Measurements from ENCODE around the gene ENOX1. TPM values are rescaled to one million over a fixed set of nuclear protein-coding genes. Genes with fewer than 3 reads are reported as not detected.

ENOX1 gene
- total RNA-seq, 3 donors from 2014 or later (not counting 1 experiment from before 2014, with no cell fraction given): not detected

DNA sequence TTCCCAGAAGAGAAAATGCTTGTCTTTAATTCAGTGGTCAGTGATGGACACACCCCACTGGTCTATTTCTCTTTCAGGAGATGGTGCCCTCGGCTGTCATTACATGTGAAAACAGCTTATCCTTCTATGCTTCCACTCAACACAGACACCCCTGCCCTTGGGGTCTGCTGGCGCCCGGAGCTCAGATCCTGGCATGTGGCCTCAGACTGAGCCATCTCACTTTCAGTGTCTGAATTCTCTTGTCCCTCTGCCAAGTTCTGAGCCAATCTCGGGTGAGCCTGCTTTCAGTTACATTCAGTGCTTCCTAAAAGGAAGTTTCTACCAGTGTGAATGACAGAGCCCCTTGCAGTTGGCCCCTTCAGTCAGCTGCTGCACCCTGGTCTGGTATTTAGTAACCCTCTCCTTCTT is 469.8 kb downstream of the ENOX1 start:
- Histone ChIP-seq H3K9me3 (ENCODE audit: control insufficient read depth, insufficient read depth, low read length) (no peaks in the 10 kb centered on the region), H3K27me3 (ENCODE audit: control insufficient read depth, insufficient read depth, low read length) (peaks cover 3% of the 10 kb centered on the region), H3K4me1 (ENCODE audit: control insufficient read depth, insufficient read depth, low read length) (no peaks in the 10 kb centered on the region), H3K36me3 (ENCODE audit: control insufficient read depth, insufficient read depth, low read length) (no peaks in the 10 kb centered on the region), H3K4me3 (ENCODE audit: low read length) (no peak overlapping the region), H3K27ac (ENCODE audit: low read length) (no peak overlapping the region)
- TF ChIP-seq, protein P1, sequence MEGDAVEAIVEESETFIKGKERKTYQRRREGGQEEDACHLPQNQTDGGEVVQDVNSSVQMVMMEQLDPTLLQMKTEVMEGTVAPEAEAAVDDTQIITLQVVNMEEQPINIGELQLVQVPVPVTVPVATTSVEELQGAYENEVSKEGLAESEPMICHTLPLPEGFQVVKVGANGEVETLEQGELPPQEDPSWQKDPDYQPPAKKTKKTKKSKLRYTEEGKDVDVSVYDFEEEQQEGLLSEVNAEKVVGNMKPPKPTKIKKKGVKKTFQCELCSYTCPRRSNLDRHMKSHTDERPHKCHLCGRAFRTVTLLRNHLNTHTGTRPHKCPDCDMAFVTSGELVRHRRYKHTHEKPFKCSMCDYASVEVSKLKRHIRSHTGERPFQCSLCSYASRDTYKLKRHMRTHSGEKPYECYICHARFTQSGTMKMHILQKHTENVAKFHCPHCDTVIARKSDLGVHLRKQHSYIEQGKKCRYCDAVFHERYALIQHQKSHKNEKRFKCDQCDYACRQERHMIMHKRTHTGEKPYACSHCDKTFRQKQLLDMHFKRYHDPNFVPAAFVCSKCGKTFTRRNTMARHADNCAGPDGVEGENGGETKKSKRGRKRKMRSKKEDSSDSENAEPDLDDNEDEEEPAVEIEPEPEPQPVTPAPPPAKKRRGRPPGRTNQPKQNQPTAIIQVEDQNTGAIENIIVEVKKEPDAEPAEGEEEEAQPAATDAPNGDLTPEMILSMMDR (IDR thresholded peaks at IDR 0.05): no peak
- WGBS (ENCODE audit: insufficient coverage): 12% methylated on average over 4 of the region's 4 CpGs
- H3K9me3 Mint-ChIP-seq: no peaks in the 10 kb centered on the region
- DNase-seq (no peak), ATAC-seq (no peak)
- H3K27ac Mint-ChIP-seq: no peak overlapping the region
- no peaks in the 10 kb centered on the region for H3K36me3 Mint-ChIP-seq
- intact Hi-C loops (cut with micrococcal nuclease): no loop called here
- no peaks in the 10 kb centered on the region for H3K4me1 Mint-ChIP-seq
- H3K27me3 Mint-ChIP-seq (ENCODE audit: low read depth in 2 of 2): peaks cover 0 to 7% of the 10 kb centered on the region in 2 donors
- no peak overlapping the region for H3K4me3 Mint-ChIP-seq

GRCh38 chr13:43316281-43316680 is 470.5 kb downstream of the ENOX1 start:
- H3K27me3 Mint-ChIP-seq (ENCODE audit: low read depth in 2 of 2): peaks cover 0 to 7% of the 10 kb centered on the region in 2 donors
- Histone ChIP-seq H3K4me3 (ENCODE audit: low read length) (no peak overlapping the region), H3K27me3 (ENCODE audit: control insufficient read depth, insufficient read depth, low read length) (no peaks in the 10 kb centered on the region), H3K4me1 (ENCODE audit: control insufficient read depth, insufficient read depth, low read length) (no peaks in the 10 kb centered on the region), H3K36me3 (ENCODE audit: control insufficient read depth, insufficient read depth, low read length) (no peaks in the 10 kb centered on the region), H3K27ac (ENCODE audit: low read length) (no peak overlapping the region), H3K9me3 (ENCODE audit: control insufficient read depth, insufficient read depth, low read length) (no peaks in the 10 kb centered on the region)
- TF ChIP-seq, protein P1 (IDR thresholded peaks at IDR 0.05): no peak
- ATAC-seq (no peak), DNase-seq (no peak)
- intact Hi-C loops (cut with micrococcal nuclease): no loop called here
- H3K9me3 Mint-ChIP-seq: no peaks in the 10 kb centered on the region
- no peak overlapping the region for H3K27ac Mint-ChIP-seq
- H3K36me3 Mint-ChIP-seq: no peaks in the 10 kb centered on the region
- no peaks in the 10 kb centered on the region for H3K4me1 Mint-ChIP-seq
- WGBS (ENCODE audit: insufficient coverage): 80% methylated on average over 1 of the region's 2 CpGs
- no peak overlapping the region for H3K4me3 Mint-ChIP-seq

DNA sequence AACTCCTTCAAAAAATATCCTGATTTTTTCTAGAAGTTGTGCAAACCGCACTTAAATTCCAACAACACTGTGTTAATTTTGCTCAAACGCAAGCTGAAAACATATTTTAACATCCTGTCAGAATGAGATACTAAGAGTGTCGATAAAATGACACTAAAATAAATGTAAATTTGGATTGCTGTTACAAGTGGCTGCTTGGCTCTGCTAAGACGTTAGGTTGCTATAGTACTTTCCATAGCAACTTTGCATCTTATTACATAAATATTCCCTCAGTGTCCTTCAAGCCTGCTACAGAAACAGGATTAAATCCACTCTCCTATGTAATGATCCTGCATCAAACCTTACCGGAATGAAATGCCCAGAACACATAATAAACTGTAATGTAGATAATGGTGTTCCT is 471.2 kb downstream of the ENOX1 start:
- DNase-seq (no peak), ATAC-seq (no peak)
- 97% methylated on average over 5 of the region's 5 CpGs for WGBS (ENCODE audit: insufficient coverage)
- Histone ChIP-seq H3K4me1 (ENCODE audit: control insufficient read depth, insufficient read depth, low read length) (no peaks in the 10 kb centered on the region), H3K9me3 (ENCODE audit: control insufficient read depth, insufficient read depth, low read length) (no peaks in the 10 kb centered on the region), H3K27ac (ENCODE audit: low read length) (no peak overlapping the region), H3K4me3 (ENCODE audit: low read length) (no peak overlapping the region), H3K36me3 (ENCODE audit: control insufficient read depth, insufficient read depth, low read length) (no peaks in the 10 kb centered on the region), H3K27me3 (ENCODE audit: control insufficient read depth, insufficient read depth, low read length) (no peaks in the 10 kb centered on the region)
- Mint-ChIP-seq H3K27ac (no peak overlapping the region), H3K27me3 (ENCODE audit: low read depth in 2 of 2) (peaks cover 0 to 7% of the 10 kb centered on the region in 2 donors), H3K4me3 (no peak overlapping the region), H3K4me1 (no peaks in the 10 kb centered on the region), H3K9me3 (no peaks in the 10 kb centered on the region), H3K36me3 (no peaks in the 10 kb centered on the region)
- TF ChIP-seq, protein P1 (IDR thresholded peaks at IDR 0.05): no peak
- intact Hi-C loops (cut with micrococcal nuclease): no loop called here

DNA sequence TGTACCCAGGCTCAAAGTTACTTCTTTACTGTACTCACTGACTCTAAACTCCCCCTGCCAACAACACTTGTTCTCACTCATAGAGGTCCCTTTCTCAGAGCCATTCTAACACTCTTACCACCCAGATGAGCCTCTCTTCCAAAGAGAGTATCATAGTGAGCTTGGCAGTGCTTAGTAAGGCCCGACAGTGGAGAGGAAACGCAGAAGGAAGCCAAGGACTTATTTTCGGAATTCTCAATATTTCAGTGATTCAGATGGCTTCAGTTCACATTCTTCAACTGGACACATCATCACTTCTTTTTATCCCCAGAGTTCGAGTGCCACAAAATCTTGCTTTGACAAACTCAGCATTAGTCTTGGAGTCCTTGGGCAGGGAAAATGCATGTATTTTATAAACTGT is 477.5 kb downstream of the ENOX1 start:
- no peaks in the 10 kb centered on the region for H3K36me3 ChIP-seq (ENCODE audit: control insufficient read depth, insufficient read depth, low read length)
- ATAC-seq: no peak
- H3K27me3 ChIP-seq (ENCODE audit: control insufficient read depth, insufficient read depth, low read length): no peaks in the 10 kb centered on the region
- 63% methylated on average over 4 of the region's 4 CpGs for WGBS (ENCODE audit: insufficient coverage)
- Mint-ChIP-seq H3K27me3 (ENCODE audit: low read depth in 2 of 2) (peaks cover 4 to 6% of the 10 kb centered on the region in 2 donors), H3K27ac (no peak overlapping the region), H3K9me3 (no peaks in the 10 kb centered on the region), H3K4me3 (no peak overlapping the region), H3K36me3 (no peaks in the 10 kb centered on the region), H3K4me1 (peaks cover 0 to 5% of the 10 kb centered on the region in 2 donors)
- H3K9me3 ChIP-seq (ENCODE audit: control insufficient read depth, insufficient read depth, low read length): no peaks in the 10 kb centered on the region
- no peak overlapping the region for H3K27ac ChIP-seq (ENCODE audit: low read length)
- TF ChIP-seq, protein P1 (IDR thresholded peaks at IDR 0.05): no peak
- H3K4me1 ChIP-seq (ENCODE audit: control insufficient read depth, insufficient read depth, low read length): no peaks in the 10 kb centered on the region
- intact Hi-C loops (cut with micrococcal nuclease): no loop called here
- H3K4me3 ChIP-seq (ENCODE audit: low read length): no peak overlapping the region
- no peak for DNase-seq
